Fibroblast of gingiva (primary cell): Measurements from ENCODE around the gene FGF14.
"Not testable (repeated sequence)": the region's sequence is repeated elsewhere in the genome, so short reads cannot be mapped to it uniquely, and the experiment has no call there.

Source experiments
- DNase-seq: peaks from one replicate; pipeline ENCODE4 v3.0.0-alpha.2; 2011; ENCODE audit warnings: low read depth

Gene FGF14

GRCh38 chr13:102136735-102137296, 265.0 kb downstream of the FGF14 start:
- no peak for DNase-seq

GRCh38 chr13:102132777-102133295, 269.0 kb downstream of the FGF14 start:
- no peak for DNase-seq

GRCh38 chr13:102131246-102131645, 270.6 kb downstream of the FGF14 start:
- DNase-seq = peak; percentile 6

GRCh38 chr13:102128216-102128810, 273.5 kb downstream of the FGF14 start:
- peak; percentile 73 for DNase-seq

DNA sequence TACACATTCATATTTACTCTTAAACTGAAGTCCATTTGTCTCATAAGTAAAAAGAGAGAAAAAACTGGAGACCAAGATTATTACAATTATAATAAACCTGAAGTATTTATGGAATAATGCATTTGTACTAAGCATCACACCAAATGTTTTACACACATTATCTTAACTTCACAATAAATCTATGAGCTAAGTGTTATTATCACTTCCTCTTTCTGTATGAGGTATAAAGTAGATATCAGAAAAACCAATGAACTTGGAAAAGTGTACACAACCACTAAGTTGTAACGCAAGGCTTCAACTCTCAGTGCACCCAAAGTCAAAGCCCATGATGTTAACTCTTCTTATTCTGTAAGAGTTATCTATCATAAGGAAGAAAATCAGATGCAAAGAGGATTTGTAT, 274.7 kb downstream of the FGF14 start:
- DNase-seq = no peak

- no peak for DNase-seq
Observed at GRCh38 chr13:102122147-102122546, 279.7 kb downstream of the FGF14 start.

- no peak for DNase-seq
Observed at GRCh38 chr13:102117175-102117831, 284.5 kb downstream of the FGF14 start.

GRCh38 chr13:102103469-102103868, 298.4 kb downstream of the FGF14 start:
- DNase-seq = no peak

- no peak for DNase-seq
Observed at GRCh38 chr13:102100234-102100633, 301.6 kb downstream of the FGF14 start.

DNA sequence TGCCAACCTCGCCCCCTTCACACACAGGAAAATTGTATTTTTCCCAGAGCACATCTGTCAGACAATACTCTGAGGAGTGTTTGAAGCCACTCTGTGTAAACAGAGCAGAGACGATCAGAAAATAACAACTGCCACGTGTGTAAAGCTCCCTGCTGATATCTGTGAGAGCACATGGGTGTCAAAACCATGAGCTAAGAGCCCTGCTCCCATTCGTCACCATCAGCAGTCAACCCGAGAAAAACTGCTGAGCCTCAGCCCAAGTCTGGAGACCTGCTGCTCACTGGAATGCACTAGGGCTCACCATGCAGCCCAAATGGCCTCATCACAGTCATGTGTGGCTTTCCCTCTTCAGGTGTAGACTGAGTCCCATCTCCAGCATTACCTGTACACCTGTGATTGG, 304.1 kb downstream of the FGF14 start:
- DNase-seq = no peak

DNA sequence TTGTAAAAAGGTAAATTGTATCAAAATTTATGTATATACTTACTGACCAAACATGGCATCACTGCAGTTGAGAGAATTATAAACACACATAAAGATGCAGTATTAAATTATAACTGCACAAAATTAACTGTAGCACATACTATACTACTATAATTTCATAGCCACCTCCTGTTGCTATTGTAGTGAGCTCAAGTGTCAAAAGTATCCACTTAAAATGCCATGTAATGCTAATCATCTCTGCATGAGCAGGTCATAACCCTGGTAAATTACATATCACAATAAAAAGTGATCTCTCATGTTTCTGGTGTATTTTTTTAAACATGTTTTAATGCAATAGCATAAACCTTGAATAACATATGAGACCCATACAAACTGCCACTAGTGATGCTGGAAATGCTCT, 308.6 kb downstream of the FGF14 start:
- DNase-seq = not testable (repeated sequence)

DNA sequence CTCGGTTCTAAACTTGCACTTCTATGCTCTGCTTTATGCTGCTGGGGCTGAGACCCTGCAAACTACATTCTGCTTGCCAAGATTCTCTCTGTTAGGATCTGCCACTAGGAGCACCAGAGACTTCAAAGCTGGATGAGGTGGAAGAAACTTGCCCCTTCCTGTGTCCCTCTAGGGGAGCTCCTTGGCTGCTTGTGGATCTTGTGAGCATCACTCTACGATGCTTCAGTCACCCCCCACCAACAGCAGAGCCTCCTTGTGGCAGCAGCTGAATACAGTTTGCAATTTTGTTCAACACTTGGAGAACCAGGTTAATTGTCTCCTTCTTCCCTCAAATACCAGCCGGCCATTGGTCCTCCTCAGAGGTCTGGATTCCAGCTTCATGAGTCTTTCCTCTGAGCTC, 310.6 kb downstream of the FGF14 start:
- no peak for DNase-seq

GRCh38 chr13:102090532-102090931, 311.3 kb downstream of the FGF14 start:
- no peak for DNase-seq

DNA sequence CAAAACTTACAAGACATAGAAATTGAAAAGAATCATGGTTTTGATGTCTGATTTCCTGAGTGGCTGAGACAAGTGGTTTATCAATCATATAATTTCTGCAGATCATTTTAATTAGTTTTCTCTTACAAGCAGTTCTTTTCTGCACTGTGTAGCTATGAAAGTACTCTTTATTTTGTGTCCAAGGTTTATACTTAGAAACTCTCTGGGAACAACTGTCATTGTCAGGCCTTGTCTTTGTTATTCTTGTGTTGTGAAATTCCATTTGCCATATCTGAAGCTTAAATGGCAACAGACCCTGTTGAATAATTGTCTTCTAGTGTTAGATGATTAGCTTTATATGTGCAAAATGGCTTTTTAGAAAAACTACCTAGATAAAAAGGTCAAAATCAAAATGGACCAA, 312.1 kb downstream of the FGF14 start:
- no peak for DNase-seq

- DNase-seq = peak; percentile 2
Observed at GRCh38 chr13:102089177-102089576, 312.7 kb downstream of the FGF14 start.

DNA sequence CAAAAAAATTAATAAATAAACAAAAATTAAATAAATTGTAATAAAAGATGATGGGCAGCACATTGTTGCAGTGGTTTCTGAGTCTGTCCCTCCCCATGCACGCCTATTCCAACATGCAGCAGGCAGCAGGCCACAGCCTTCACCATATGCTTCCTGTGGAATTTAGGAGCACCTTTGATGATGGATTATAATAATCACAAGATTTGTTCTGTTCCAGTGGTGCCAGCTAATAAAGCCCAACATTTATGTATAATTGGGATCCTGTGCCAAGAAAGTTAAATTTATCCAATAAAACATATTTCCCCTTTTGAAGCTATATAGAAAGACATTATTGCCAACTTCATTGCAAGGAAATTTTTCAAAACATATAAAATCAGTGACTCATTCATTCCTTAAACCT, 328.6 kb downstream of the FGF14 start:
- no peak for DNase-seq

DNA sequence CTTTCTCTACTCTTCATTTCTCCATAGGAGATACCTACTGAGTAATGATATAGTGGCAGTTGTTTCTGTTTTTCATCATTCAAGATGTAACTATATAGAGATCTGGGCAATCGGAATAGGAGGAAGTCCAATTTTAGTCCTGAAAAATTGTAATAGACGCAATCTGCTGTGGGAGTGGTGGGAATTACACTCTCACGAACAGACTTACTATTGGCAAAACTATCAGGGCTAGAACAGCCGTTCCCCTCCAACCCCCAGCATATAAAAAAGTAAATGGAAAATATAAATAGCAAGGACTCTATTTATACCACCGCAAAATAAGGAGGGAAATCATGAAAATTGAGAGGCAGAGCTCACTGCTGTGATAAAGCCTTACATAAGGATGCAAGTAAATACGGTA, 330.1 kb downstream of the FGF14 start:
- DNase-seq = no peak

DNA sequence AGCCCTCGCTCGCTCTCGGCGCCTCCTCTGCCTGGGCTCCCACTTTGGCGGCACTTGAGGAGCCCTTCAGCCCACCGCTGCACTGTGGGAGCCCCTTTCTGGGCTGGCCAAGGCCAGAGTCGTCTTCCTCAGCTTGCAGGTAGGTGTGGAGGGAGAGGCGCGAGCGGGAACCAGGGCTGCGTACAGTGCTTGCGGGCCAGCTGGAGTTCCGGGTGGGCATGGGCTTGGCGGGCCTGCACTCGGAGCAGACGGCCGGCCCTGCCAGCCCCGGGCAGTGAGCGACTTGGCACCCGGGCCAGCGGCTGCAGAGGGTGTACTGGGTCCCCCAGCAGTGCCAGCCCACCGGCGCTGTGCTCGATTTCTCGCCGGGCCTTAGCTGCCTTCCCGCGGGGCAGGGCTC, 333.5 kb downstream of the FGF14 start:
- not testable (repeated sequence) for DNase-seq

DNA sequence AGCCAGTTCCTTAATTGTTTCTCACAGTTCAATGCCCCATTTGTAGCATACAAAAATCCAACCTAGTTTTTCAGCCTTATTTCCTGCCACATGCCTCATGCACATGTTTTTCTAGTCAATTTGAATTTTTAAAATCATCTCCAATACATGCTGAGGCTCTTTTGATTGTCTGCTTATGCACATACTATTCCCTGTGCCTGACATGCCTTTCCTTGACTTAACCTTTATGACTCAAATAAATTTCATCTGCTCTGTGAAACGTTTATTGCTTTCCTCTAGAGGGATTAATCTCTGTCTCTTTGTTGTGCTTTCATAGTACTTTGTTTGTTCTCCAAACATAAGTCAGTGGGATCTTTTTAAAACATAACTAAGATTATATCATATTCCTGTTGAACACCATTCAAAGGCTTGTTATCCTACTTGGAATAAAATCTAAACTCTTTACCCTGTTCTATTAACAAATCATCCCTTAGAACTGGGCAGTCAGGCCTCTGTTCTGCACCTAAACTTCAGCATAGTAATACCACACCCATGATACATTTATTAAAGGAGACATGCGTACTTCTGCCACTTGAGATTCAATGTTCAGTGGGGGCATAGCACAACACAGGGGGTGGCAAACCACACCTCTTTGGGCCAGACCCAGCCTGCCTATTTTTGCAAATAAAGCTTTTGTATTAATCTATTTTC, 346.6 kb downstream of the FGF14 start:
- DNase-seq = no peak

DNA sequence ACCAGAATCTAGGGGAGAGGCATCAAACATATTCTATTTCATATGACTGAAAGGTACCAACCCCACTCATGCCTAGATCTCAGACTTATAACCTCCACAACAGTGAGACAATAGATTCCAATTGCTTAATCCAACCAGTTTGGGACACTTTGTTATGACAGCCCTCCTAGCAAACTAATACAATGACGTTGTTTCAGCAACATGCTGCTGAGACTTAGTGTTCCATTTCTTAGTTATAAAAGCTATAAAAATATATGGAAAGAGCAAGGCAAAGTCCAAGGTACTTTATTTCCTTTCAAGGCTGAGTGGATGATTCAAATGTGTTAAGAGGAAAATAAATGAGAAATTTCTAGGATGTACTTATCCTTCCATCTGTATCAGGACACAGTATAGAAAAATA, 352.0 kb downstream of the FGF14 start:
- no peak for DNase-seq

GRCh38 chr13:102045731-102046130, 356.1 kb downstream of the FGF14 start:
- no peak for DNase-seq

DNA sequence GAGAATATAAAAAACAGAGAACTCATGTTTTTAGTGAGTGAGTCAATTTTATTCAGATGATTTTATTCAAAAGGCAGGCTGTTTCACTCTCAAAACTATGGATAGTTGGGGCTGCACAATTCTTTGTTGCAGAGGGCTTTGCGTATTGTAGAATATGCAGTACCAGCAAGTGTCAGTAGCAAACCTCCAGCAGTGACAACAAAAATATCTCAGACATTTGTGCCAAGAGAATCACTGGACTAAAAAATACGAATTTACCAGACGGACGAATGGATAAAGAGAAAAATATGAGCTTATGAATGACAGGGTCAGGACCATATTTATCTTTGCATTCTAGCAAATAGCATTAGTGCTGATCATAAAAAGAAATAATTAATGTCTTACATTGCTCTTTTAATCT, 359.1 kb downstream of the FGF14 start:
- no peak for DNase-seq

GRCh38 chr13:102041544-102041943, 360.3 kb downstream of the FGF14 start:
- DNase-seq = no peak
